ENCODE results near the gene NF2. TPM values are rescaled to one million over a fixed set of nuclear protein-coding genes. Genes with fewer than 3 reads are reported as not detected.
A peak's percentile ranks its signal among the peaks of the same experiment; 100 is the strongest.

Gene NF2
- total RNA-seq, 1 experiment from 2014 or later = 56.9 TPM

DNA sequence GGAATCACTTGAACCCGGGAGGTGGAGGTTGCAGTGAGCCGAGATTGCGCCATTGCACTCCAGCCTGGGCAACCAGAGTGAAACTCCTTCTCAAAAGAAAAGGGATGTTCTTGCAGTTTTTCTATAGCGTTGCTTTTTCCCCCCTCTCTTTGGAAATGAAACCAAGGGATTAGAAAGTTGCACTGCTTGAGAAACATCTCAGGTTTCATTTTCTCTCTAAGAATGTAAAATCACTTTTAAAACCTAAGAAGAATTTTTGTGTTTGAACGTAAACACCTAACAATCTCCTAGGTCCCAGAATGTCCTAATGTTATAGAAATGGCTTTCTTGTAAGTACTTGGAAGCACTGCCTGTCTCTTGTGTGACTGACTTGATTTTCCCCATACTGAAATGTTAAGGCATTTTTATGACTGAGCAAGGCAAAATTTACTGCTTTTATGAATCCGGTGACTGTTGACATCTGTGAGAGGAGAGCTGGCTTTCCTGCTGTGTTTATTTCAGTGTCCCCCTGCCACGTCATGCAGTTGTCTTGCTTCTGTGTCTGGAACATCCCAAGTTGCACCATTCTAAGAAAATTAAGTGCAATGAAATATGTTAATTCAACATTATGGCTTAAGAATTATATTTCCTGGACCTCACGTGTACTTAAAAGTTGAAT is 37.7 kb downstream of the NF2 start (continued):
- TF ChIP-seq, protein P1, sequence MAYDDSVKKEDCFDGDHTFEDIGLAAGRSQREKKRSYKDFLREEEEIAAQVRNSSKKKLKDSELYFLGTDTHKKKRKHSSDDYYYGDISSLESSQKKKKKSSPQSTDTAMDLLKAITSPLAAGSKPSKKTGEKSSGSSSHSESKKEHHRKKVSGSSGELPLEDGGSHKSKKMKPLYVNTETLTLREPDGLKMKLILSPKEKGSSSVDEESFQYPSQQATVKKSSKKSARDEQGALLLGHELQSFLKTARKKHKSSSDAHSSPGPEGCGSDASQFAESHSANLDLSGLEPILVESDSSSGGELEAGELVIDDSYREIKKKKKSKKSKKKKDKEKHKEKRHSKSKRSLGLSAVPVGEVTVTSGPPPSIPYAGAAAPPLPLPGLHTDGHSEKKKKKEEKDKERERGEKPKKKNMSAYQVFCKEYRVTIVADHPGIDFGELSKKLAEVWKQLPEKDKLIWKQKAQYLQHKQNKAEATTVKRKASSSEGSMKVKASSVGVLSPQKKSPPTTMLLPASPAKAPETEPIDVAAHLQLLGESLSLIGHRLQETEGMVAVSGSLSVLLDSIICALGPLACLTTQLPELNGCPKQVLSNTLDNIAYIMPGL (CRISPR knock-in tag; IDR thresholded peaks at IDR 0.05) = no peak
- TF ChIP-seq, protein P2, sequence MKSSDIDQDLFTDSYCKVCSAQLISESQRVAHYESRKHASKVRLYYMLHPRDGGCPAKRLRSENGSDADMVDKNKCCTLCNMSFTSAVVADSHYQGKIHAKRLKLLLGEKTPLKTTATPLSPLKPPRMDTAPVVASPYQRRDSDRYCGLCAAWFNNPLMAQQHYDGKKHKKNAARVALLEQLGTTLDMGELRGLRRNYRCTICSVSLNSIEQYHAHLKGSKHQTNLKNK (CRISPR knock-in tag; IDR thresholded peaks at IDR 0.05) = no peak
- TF ChIP-seq CREM (CRISPR knock-in tag; IDR thresholded peaks at IDR 0.05) = no peak
- TF ChIP-seq KAT7 (CRISPR knock-in tag; IDR thresholded peaks at IDR 0.05; ENCODE audit: borderline replicate concordance) = no peak

GRCh38 chr22:29641700-29642330 is 38.4 kb downstream of the NF2 start:
- TF ChIP-seq ZNF263 (CRISPR knock-in tag; IDR thresholded peaks at IDR 0.05; ENCODE audit: low read depth) = no peak
- no peak for TF ChIP-seq GRHL2 (CRISPR knock-in tag; IDR thresholded peaks at IDR 0.05; ENCODE audit: insufficient replicate concordance, severe bottlenecking)
- no peak for TF ChIP-seq IRF1 (CRISPR knock-in tag; IDR thresholded peaks at IDR 0.05)
- no peak for TF ChIP-seq ARID4B (CRISPR knock-in tag; IDR thresholded peaks at IDR 0.05; ENCODE audit: borderline replicate concordance)
- H3K27ac Mint-ChIP-seq = peak overlapping the region; percentile 7; the same call in 1 of the 2 replicates
- H3K36me3 Mint-ChIP-seq = peaks cover 55% of the 10 kb centered on the region
- ATAC-seq (no peak), DNase-seq (ENCODE audit: low spot score) (no peak)
- H3K4me1 Mint-ChIP-seq = peaks cover 7% of the 10 kb centered on the region
- H3K4me3 Mint-ChIP-seq = no peak overlapping the region
- peaks cover 15% of the 10 kb centered on the region for H3K9me3 Mint-ChIP-seq
- POLR2A ChIA-PET = no interaction called here
- CTCF ChIA-PET = no interaction called here
- no peaks in the 10 kb centered on the region for H3K27me3 Mint-ChIP-seq (ENCODE audit: low read depth)

DNA sequence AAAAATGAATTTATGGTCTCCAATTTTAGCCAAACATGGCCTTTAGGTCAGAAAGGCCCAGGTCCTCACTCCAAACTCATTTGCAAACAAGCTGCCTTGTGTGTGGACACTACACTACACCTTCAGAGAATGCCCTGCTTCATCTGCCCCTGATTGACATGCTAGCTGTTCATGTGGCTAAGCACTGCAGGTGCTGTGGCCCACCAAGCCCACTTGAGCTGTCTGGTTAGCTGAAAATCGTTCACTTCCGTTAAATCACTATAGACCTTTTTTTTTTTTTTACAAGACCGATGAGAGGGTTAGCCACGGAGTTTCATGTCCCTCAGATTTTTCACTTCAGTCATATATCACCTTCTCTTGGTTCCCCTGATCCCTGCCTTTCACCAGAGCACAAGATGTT is 39.3 kb downstream of the NF2 start:
- ChIA-PET CTCF (no interaction called here), POLR2A (no interaction called here)
- no peak for ATAC-seq
- H3K27me3 Mint-ChIP-seq (ENCODE audit: low read depth) = no peaks in the 10 kb centered on the region
- DNase-seq (ENCODE audit: low spot score) = no peak
- peaks cover 15% of the 10 kb centered on the region for H3K9me3 Mint-ChIP-seq
- H3K4me3 Mint-ChIP-seq = no peak overlapping the region
- peaks cover 7% of the 10 kb centered on the region for H3K4me1 Mint-ChIP-seq
- no peak overlapping the region for H3K27ac Mint-ChIP-seq
- H3K36me3 Mint-ChIP-seq = peaks cover 54% of the 10 kb centered on the region
- TF ChIP-seq, protein P1 (CRISPR knock-in tag; IDR thresholded peaks at IDR 0.05) = no peak
- TF ChIP-seq, protein P3, sequence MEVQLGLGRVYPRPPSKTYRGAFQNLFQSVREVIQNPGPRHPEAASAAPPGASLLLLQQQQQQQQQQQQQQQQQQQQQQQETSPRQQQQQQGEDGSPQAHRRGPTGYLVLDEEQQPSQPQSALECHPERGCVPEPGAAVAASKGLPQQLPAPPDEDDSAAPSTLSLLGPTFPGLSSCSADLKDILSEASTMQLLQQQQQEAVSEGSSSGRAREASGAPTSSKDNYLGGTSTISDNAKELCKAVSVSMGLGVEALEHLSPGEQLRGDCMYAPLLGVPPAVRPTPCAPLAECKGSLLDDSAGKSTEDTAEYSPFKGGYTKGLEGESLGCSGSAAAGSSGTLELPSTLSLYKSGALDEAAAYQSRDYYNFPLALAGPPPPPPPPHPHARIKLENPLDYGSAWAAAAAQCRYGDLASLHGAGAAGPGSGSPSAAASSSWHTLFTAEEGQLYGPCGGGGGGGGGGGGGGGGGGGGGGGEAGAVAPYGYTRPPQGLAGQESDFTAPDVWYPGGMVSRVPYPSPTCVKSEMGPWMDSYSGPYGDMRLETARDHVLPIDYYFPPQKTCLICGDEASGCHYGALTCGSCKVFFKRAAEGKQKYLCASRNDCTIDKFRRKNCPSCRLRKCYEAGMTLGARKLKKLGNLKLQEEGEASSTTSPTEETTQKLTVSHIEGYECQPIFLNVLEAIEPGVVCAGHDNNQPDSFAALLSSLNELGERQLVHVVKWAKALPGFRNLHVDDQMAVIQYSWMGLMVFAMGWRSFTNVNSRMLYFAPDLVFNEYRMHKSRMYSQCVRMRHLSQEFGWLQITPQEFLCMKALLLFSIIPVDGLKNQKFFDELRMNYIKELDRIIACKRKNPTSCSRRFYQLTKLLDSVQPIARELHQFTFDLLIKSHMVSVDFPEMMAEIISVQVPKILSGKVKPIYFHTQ (CRISPR knock-in tag; IDR thresholded peaks at IDR 0.05) = no peak
- TF ChIP-seq ESRRA (CRISPR knock-in tag; IDR thresholded peaks at IDR 0.05; ENCODE audit: borderline replicate concordance) = no peak
- no peak for TF ChIP-seq ZNF263 (CRISPR knock-in tag; IDR thresholded peaks at IDR 0.05; ENCODE audit: low read depth)
- no peak for TF ChIP-seq E2F1 (CRISPR knock-in tag; IDR thresholded peaks at IDR 0.05)
- no peak for TF ChIP-seq CREB1 (CRISPR knock-in tag; IDR thresholded peaks at IDR 0.05)
- TF ChIP-seq ZNF138 (CRISPR knock-in tag; conservative IDR thresholded peaks at IDR 0.05) = no peak

Data from WTC11 (cell line).